Urothelium cell line (cell line): ENCODE data around the gene SMIM35.
"Not testable (repeated sequence)": the region's sequence is repeated elsewhere in the genome, so short reads cannot be mapped to it uniquely, and the experiment has no call there.

Experiments used
- DNase-seq: peaks from one replicate; pipeline ENCODE4 v3.0.0; 2011; ENCODE audit warnings: low spot score, mixed read lengths
- FAIRE-seq: peaks from 2 replicates; lab custom pipeline; 2011; peaks lifted over from hg19 to GRCh38; lab: Jason Lieb, UNC

The SMIM35 gene

DNA sequence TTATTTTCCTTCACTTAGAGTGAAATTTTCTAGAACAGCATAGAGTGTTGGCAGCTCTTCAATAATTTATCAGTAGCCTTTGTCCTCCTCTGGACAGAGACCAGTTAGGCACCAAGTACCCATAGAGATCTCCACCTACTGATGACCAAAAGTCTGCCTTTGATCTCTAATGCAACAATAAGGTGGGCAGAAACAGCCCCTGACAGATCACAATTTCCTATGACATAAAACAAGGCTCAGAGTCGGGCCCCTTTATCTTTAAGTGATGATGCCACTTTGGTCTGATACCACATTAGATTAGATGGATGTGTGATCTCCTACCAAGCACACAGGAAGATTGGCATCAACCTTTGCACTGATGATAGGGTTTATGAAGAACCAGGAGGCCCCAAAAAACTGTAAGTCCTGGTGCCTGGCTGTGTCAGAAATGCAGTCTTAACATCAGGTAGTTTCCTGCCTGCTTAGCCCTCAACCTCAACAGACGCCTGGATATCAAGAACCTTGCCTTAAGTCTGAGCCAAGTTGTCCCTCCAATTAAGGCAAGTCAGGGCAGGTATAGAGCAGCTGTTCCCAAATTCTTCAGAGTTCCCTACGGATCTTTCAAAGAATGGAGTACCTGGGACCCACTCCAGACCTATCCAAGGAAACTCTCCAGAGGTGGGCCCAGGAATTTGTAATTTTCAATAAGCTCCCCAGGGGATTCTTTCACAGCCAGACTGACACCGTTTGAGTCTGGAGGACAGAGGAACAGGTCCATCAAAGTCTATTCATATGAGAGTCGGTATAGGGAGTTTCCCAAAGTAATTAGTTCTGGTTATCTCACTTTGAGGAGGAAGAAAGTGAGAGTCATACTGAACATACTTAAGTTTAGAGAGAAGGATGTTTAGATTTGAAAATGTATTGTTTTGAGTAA, 40.5 kb downstream of the SMIM35 start:
- DNase-seq (no peak), FAIRE-seq (no peak)

DNA sequence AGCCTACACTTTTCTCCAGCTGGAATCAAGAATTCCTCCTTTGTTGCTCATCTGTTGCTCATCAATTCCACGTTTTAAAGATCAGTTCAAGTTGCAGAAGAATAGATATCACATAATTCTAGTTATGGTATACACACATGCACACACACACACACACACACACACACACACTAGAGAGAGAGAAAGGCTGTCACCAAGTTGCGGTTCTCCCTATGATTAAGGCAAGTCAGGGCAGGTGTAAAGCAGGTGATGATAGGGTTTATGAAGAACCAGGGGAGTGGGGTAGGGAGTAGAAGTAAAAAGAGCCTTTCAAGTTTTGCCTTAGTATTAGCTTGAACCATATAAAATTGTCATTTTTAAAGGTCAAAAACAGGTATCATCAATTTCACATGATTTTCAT, 41.6 kb downstream of the SMIM35 start:
- FAIRE-seq (no peak), DNase-seq (no peak)

DNA sequence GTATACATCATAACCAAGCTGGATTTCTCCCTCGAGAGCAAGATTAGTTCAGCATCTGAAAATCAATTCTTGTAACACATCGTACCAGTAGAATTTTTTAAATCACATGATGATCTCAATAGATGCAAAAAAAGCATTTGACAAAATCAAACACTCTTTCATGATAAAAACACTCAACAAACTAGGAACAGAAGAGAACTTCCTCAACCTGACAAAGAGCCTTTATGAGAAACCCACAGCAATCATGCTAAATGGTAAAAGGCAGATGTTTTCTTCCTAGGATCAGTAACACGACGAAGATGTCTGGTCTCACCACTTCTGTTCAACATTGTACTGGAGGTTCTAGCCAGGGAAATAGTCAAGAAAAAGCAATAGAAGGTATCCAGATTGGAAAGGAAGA, 44.0 kb downstream of the SMIM35 start:
- no peak for FAIRE-seq

DNA sequence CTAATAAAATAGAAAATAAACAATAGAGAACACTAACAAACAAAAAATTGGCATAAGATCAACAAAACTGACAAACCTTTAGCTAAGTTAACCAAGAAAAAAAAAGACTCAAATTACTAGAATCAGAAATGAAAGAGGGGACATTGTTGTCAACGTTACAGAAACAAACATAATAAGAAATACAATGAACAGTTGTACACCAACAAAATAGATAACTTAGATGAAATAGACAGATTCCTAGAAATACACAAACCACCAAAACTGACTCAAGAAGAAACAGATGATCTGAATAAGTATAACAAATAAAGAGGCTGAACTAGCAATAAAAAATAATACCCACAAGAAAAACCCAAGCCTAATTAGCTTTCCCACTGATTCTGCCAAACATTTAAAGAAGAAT, 44.6 kb downstream of the SMIM35 start:
- no peak for FAIRE-seq
- DNase-seq: no peak

More for the DNA sequence above, 44.0 kb downstream of the SMIM35 start:
- no peak for DNase-seq

DNA sequence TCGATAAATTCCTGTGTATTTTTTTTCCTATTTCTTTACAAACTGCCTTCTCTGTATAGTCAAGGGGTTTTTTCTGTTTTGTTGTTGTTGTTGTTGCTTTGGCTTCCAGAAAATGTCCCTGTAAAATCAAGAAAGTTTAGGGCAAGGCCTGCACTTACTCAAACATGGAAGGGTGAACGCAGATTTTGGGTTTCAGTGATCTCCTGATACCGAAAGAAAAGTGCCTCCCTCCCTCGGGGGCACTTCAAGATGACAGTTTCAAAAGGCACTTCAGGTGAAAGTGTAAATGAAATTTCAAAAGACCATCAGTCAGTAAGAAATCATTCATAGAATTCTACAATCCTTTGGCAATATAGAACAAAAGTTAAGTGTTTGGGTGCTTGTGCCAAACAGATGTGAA, 53.3 kb downstream of the SMIM35 start:
- DNase-seq (no peak), FAIRE-seq (no peak)

DNA sequence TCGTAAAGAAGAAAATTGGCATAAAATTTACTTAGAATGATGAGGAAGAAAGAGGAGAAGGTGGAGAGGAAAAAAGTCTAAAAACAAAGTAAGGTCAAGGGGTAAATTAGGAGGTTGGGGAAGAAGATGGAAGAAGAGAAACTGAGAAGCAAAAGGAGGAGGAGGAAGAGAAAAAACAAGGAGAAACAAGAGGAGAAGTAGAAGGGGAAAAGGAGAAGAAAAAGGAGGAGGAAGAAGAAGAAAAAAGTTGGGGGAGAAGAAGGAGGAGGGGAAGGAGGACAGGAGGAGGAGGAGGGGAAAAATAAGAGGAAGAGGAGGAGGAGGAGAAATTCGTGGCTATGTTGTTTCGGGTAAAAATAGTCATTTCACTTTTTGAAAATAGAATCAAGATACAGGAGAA, 58.1 kb downstream of the SMIM35 start:
- FAIRE-seq: no peak
- no peak for DNase-seq

DNA sequence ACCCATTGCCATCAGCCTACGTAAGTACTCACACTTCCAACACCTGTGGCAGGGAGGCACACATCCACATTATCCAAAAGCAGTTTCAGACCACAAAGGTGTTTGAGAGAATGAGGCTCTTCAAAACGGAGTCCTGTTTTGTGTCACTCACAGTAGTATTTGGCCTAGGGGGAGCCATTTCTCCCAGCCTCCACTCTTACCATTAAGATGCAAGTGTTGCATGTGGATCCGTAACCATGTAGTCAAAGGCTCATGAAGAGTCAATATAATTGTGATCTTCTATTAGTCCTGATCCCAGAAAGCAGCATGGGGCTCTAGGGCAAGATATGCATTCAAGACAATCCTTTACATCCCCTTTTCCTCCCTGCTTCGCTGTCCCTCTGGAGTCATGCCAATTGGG, 59.1 kb downstream of the SMIM35 start:
- DNase-seq (no peak), FAIRE-seq (no peak)

DNA sequence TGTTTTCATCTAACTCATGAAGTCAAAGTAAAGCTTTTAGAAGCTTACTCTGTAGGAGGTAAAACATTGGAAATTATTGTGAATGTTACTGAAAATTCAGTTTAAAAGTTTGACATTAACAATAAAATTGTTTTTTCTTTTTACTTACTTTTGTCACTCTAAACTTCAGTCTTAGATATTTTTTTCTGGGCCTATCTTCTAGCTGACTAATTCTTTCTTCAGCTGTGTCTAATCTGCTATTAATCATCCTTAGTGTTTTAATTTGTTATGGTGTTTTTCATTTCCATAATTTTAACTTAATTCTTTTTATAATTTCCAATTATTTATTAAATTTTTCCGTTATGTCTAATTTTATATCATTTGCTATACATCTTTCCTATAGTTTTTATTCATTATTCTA, 65.6 kb downstream of the SMIM35 start:
- FAIRE-seq: no peak

DNA sequence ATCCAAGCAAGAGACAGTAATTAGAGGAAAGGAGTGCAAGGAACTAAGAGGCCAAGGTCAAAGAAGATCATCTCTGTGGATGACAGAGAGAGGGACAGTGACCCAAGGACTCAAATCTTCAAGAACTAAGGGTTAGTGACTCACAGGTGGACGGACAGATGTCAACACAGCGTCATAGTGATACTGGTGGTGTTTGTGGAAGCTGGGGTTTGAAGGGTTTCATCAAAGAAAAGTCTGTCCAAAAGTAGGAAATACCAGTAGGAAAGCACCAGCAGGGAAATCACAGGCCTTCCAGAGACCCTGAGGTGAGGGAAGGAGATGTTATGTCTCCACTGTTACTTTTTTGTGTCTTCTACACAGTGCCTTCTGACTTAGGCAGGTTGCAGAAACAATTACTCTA, 68.4 kb downstream of the SMIM35 start:
- DNase-seq (no peak), FAIRE-seq (no peak)

More for the DNA sequence above, 65.6 kb downstream of the SMIM35 start:
- no peak for DNase-seq

DNA sequence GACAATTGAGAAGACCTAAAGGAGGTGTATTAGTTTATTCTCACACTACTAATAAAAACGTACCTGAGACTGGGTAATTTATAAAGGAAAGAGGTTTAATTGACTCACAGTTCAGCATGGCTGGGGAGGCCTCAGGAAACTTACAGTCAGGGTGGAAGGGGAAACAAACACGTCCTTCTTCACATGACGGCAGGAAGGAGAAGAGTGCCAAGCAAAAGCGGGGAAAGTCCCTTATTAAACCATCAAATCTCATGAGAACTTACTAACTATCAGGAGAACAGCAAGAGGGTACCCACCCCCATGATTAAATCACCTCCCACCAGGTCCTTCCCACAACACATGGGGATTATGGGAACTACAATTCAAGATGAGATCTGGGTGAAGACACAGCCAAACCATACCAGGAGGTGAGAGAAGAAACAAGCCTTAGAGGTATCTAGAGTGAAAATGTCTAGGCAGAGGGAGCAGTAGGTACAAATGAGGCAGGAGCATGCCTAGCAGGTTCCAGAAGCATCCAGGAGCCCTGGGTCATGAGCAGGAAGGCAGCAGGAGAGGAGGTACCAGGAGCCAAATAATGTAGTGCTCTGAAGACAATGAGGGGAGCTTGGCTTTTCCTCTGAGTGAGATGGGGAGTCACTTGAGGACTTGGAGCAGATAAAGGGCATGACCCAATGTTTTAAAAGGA, 69.0 kb downstream of the SMIM35 start:
- no peak for DNase-seq
- no peak for FAIRE-seq

DNA sequence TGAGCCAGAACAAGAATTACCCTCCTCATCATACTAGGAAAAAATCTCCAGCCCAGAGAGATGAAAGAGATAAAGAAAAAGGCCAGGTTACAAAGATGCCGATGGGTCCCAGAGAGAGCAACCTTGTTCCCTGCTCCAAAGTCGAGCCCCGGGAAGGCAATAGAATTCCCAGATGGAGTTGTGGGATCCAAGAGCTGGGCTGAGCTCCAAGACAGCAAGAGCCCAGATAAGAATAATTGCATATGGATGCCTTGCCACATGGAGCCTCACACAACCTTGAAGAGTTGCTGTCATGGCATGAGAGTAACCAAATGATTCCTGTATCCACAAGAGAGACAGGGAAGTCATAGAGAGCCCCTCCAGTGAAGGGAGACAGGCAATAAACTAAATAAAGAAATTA, 69.7 kb downstream of the SMIM35 start:
- DNase-seq: no peak
- FAIRE-seq: no peak

DNA sequence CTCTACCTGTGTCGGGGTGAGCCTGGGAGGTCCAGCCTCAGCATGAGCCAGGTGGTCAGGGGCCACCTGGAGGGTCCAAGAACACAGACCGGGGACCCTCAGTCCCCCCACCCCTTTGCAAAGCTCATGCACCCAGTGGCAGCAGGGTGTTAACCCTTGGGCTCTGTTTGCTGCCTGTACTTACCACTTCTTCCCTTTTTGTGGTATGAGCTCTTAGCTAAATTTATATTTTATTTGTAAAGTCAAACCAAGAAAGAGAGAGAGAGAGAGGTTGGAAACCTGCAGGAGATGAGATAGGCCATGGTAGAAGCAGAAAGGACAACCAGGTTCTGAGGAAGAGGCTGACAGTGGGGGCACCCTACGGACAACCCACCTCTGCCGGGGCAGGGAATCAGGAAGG, 70.7 kb downstream of the SMIM35 start:
- no peak for DNase-seq

DNA sequence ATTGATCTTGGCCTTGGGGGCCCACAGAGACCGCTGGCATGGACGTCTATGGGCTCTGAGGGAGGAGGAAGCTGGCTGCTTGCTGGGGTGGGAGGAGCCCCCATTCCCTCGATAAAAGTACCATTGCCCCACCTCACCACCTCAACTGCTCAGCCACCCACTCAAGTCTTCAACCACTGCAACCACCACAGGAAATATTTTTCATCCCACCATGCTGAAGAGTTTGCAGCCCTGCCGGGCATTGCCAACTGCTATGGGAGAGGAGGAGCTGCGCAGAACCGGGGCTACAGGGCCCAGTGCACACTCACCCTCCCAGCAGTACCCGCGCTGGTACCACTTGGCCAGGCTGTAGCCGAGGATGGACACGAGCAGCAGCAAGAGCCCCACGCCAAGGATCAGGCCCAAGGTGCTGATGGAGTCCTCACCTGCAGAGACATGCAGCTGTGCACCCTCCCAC, 71.3 kb downstream of the SMIM35 start:
- DNase-seq (no peak), FAIRE-seq (no peak)

More for the DNA sequence above, 70.7 kb downstream of the SMIM35 start:
- FAIRE-seq: no peak

DNA sequence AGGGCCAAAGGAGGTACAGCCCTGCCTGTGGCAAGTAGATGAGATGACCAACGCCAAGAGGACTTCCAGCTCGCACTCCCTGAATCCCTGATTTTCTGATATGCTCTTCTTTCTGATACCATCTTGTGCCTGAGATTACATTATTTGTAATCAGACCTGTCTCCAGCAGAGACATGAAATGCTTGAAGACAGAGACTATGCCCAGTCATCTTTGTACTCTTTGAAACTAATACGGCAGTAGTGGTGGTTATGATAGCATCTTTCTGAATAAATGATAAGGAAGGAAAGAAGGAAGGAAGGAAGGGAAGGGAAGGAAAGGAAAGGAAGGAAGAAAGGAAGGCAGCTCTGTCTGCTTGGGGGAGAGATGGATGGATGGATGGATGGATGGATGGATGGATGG, 72.7 kb downstream of the SMIM35 start:
- no peak for FAIRE-seq

DNA sequence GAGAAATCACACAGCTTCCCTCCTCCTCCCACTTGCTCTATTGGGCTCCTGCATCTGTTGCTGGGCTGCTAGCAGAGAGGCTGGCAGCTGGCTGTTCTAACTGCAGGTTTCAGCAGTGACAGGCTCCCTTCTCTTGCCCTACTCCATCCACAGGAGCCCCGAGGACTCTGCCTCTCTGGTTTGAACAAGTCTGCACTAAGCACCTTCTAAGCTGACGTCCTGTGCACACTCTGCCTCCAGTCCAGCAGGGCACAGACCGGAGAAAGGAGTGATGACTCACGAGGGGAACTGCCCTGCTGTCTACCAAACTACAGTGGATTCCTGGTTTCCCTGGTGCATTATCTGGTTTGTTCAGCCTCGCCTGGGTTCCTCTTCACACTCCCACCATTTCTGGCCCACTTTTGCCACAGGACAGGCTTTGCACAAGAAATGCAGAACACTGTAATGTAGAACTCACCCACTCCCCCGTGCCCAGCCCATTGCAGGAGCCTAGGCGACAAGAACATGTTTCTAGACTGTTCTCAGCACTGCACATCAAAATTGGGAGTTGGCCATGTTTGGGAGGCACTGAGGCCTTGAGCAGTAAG, 74.6 kb downstream of the SMIM35 start:
- DNase-seq (peak; percentile 36), FAIRE-seq (no peak)

More for the DNA sequence above, 72.7 kb downstream of the SMIM35 start:
- no peak for DNase-seq

DNA sequence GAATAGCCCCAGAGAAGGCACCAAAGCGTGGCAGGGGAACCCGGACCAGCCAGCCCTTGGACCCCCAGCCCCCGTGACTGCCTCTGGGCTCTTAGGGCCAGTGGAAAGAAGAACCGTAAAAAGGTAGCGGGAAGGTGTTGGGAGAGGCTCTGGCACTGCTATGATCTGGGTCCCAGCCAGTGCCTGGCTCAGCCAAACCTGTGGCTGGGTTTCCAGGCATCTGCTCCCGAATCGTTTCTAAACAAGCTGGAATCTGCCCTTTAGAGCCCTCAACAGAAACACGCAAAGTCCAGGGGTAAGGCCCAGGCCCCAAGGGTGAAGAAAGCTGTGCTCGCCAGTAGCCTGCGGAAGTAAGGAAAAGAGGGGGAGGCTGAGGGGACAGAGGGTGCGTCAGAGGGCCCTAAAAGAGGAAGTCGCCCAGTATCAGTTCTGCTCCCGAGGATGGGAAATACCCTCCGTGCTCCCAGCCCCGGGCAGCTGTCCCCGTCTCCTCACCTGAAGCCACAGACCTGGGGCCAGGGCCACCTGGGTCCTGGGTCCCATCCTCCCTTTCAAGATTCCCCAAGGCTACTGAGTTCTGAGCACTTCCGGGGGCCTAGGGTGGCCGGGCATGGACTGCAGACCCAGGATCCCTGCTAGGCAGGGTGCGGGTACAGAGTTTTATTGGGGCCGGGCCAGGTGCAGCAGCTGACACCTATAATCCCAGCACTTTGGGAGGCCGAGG, 75.9 kb downstream of the SMIM35 start:
- no peak for DNase-seq
- FAIRE-seq: no peak

DNA sequence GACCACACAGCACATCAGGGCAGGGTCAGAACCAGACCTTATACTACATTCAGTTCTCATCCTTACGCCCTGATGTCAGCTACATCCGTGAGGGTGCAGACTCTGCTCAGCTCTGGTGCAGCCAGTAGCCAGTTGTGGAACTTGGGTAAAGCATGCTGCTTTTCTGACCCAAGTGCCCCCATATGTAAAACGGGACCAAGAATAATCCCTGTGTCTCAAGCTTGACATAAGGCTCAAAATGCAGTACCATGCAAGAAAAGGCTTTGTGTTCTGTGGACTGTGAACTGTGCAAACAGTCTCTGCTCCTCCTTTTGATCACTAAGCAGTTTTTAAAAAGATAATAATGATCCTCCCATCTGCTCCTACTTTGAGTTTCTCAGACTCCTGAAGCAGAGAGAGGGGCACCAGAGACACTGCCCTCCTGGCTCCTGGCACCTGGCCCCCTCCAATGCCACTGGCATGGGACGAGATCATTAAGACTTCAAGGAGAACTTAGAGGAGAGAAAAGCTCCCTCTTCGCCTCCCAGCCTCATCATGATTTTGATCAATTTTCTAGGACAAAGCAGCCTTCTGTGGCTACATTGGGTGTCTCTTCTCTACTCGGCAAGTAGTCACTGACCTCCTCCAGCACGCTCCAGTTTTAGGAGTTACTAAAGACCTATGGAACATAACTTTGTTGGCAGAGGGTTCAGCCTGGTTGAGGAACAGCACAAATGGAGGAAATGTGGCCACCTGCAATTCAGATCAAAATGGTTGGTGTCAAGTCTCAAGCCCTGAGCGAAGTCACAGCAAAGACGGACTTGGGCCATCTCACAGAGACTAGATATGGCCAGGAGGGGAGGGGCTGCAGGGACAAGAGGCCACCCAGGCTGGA, 76.7 kb downstream of the SMIM35 start:
- no peak for FAIRE-seq
- DNase-seq: no peak

DNA sequence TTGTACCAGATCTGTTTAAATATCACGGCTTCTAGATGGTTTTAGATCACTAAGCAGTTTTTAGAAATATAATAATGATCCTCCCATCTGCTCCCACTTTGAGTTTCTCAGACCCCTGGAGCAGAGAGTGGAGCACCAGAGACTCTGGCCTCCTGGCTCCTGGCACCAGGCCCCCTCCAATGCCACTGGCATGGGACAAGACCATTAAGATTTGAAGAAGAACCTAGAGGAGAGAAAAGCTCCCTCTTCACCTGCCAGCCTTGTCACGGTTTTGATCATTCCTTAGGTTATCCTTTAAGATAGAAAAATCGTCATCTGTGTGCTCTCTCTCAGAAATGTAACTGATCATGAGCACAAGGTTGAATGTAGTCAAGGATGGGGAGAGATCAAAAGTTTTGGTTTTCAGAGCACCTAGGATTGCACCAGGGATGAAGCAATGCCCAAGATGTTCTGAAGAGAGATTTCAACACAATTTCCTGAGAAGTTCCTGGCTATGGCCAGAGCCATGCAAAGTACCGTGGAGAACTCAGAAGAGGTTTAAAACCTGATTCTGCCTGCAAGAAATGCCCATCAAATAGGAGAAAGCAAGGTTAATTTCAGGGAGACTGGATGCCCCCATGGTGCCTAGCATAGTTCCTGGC, 78.4 kb downstream of the SMIM35 start:
- FAIRE-seq (no peak), DNase-seq (no peak)

DNA sequence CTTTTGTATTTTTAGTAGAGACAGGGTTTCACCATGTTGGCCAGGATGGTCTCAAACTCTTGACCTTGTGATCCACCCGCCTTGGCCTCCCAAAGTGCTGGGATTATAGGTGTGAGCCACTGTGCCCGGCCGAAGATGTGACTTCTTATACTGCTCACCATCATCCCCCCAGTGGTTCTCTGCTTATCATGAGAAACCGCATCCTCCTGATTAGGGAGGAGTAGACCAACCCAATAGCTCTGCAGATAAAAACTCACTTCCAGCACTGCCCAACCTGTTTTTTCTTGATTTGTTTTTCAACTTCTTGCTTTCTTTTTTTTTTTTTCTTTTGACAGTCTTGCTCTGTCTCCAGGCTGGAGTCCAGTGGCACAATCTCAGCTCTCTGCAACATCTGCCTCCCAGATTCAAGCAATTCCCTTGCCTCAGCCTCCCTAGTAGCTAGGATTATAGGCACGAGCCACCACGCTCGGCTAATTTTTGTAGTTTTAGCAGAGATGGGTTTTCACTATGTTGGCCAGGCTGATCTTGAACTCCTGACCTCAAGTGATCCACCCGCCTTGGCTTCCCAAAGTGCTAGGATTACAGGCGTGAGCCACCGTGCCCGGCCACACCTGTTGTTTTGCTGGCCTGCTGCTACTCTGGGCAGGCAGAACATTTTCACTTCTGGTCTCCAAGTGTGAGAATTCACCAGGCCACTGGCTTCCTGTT, 79.0 kb downstream of the SMIM35 start:
- not testable (repeated sequence) for FAIRE-seq, DNase-seq
